Stimulated activated CD8-positive, alpha-beta memory T cell treated with anti-CD3 and anti-CD28 coated beads, Interleukin-4, amount 100 ng/mL, for 4 hours (primary cell): Measurements from ENCODE around the gene SSUH2.
"Not testable (repeated sequence)": the region's sequence is repeated elsewhere in the genome, so short reads cannot be mapped to it uniquely, and the experiment has no call there.

Source experiments
- DNase-seq, 2 donors: peaks; one replicate each; pipeline ENCODE4 v3.0.0-alpha.2; 2020; ENCODE audit warnings: low read depth in 2 of 2, low spot score in 1 of 2

Gene SSUH2

DNA sequence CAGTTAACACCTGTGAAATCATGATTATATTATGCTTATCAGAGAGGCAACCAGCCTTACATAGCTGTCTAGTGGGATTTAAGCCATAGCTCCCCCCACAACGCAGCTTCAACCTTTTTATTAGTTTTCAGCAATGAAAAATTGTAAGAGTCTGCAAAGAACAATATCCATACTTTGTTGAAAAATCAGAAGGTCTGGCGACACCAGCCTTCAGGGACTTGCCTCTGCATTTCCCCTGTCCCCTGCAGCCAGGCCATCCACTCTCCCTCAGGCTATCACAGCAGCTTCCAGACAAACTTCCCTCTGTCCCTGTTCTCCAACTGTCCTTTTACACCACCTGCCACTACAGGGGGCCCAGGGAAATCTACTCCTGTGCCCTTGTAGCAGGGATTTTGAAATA is 59.9 kb downstream of the SSUH2 start:
- no peak for DNase-seq

DNA sequence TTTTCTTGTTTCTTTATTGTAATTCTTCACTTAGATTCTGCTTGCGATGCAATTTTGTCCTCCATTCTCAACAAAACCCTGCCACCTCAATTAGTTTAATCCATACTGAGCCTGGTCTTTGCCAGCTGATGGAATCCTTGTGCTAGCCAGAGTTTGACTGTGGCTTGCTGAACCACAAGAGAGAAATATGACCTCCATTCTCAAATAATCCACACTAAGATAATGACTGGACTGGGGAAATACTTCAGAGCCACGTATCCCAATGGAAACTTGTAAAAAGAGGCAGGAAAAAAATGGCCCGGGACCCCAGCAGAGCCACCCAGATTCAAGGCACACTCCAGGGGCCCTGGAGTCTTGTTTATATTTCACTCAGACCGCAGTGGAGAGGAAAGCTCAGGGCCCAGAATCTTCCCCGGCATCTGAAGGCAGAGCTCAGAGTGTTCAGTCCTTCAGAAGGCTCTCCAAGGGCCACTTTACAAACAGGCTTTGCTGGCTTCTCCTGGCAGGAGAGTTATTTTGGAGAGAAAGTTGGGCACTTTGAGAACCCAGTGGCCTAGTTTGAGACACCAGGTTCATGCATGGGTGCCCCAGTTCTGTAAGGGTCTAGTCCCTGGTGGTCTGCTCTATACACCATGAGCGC is 62.7 kb downstream of the SSUH2 start:
- no peak for DNase-seq

DNA sequence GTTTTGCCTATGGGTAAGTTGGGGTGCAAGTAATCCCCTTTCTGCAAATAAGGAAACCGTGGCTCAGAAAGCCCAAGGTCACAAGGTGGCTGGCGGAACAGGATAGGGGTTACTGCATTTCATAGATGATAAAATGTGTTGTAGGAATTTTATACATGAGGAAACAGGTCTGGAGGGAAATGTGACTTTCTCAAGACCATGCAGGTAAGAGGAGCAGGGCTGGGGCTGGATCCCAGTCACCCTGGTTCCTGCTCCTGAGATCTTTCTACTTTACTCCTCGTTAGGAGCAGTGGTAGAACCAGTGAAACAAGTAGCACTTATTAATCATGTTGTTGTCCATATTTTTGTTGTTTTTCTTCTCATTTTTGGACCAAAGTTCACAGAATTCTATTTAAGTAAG is 63.2 kb downstream of the SSUH2 start:
- DNase-seq, result no peak

DNA sequence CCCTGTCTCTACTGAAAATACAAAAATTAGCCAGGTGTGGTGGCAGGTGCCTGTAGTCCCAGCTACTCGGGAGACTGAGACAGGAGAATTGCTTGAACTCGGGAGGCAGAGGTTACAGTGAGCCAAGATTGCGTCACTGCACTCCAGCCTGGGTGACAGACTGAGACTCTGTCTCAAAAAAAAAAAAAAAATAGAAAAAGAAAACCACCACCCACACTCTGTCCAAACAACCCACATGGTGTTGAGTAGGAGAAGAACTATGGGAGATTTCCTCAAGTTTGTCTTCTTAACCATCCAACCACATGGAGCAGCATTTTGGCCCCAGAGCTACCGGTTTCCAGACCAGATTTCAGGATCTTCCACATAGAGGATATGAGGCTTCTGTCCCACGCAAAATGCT is 64.2 kb downstream of the SSUH2 start:
- not testable (repeated sequence) for DNase-seq

DNA sequence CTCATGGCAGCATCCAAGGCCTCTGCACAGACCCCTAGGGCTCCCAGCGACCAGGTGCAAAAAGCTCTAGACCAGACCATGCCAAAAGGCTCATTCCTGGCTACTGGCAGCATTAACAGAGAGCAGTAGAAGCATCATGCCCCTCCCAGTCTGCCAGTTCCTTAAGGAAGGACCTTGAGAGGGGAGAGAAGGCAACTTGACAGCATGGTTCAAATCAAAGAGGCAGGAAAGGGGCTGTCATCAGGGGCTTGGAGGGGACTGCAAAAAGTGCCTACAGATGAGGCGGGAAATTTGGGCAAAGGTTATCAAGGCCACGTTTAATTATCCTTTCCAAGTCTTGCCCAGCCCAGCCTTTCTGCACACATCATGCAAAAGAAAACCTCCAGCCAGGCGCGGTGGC is 64.7 kb downstream of the SSUH2 start:
- no peak for DNase-seq

DNA sequence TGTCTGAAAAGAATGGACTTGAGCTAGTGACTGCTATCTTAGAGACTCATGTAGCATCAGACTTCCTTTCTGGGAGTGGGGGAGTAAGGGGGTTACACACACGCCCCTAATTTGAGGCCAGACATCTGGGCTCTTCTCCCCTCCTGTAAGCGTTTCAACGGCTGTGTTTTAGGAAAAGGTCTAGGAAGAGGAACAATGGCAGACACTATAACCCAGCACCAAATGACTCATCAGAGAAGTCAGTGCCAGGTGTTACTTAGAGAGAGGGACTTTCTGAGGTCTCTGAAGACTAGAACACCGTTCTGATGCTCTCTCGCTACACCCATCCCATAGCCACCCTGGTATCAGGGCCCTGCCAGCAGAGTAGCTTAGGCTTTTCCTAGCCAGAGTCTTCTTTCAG is 65.5 kb downstream of the SSUH2 start:
- no peak for DNase-seq

DNA sequence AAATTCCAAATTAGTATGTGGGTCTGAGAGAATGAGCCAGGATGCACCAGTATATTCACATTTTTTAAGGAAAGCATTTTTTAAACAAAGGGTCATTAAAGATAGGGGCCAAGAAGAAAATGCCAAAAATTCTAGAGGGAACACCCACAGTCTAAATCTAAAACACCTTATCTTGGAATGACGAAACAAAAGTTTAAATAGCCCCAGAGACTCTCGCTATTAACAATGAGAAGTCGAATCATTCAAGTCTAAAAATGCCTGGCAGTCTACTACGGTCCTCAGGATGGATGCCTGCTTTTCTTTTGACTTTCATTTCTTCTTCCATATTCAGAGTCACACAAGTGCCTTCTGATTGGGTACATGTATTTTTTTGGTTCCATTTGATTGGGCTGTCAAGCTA is 66.3 kb downstream of the SSUH2 start:
- DNase-seq, result no peak

DNA sequence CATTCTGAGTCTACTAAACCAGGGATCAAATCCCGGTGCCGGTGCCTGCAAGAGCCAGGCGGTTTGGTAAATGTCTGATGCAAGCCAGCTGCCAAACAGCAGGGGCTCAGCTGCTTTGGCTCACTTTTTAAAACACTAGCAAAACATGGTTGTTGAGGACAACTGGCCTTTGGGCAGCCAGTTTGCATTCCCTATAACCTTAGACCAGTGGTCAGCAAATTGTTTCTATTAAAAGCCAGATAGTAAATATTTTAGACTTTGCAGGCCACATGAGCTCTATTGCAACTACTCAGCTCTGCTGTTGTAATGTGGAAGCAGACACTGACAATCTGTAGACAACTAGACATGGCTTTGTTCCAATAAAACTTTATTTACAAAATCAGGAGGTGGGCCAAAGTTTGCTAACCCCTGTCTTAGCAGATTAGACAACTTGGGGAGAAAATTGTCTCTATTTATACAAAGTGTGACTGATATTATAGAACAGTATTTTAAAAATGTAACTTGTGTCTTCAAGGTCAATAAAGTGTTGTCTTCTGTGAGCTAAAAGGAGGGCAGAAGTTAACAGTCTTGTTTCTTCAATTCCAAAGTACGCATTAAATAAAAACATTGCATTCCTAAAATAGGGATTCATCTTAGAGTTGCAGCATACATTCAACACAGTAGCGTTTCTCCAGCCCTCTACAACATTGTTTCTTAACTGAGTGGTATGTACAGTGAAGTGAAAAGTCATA is 67.6 kb downstream of the SSUH2 start:
- no peak for DNase-seq

DNA sequence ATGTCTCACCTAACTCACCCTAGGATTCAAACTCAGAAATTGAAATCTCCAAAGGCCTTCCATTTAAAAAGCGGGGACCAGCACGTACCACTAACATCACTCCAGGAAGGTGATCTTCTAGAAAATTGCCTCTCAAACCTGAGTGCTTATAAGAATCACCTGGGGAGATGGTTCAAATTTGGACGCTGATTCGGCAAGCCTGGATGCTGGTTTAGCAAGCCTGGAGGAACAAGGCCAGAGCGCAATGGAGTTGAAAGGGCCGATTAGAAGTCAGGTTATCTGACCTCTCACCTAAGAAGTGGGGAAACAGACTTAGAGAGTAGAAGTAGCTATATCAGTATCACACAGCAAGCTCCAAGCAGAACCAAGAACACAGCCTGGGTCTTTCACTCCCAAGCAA is 68.2 kb downstream of the SSUH2 start:
- no peak for DNase-seq

DNA sequence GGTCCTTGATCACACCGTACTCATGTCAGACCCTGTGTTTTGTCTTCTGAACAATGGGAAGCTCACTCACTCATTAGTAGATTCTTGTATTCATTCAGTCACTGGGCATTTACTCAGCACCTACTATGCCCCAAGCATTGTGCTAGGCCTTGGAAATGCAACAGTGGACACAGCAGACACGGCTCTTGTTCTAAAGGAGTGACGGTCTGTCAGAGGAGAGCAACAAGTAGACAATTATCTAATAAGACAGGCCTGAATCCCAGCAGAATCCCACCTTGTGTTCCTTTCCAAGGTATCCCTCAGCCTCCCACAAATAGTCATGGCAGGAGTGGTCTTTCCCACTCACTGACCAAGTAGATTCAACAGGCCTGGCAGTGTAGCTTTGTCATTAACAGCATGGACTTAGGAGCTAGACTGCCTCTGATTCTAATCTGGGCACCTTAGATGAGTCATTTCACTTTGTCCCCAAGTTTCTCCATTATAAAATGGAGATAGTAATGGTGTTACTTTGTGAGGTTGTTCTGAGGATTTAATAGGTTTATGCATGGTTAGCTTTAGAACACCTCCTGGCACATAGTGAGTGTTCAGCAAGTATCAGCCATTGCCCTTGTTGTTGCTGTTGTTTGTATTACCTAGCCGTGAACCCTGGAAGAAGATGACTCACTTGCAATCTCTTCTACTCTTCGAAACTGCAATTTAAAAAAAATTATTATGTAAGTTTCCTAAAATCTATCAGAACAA is 69.1 kb downstream of the SSUH2 start:
- DNase-seq, result no peak

DNA sequence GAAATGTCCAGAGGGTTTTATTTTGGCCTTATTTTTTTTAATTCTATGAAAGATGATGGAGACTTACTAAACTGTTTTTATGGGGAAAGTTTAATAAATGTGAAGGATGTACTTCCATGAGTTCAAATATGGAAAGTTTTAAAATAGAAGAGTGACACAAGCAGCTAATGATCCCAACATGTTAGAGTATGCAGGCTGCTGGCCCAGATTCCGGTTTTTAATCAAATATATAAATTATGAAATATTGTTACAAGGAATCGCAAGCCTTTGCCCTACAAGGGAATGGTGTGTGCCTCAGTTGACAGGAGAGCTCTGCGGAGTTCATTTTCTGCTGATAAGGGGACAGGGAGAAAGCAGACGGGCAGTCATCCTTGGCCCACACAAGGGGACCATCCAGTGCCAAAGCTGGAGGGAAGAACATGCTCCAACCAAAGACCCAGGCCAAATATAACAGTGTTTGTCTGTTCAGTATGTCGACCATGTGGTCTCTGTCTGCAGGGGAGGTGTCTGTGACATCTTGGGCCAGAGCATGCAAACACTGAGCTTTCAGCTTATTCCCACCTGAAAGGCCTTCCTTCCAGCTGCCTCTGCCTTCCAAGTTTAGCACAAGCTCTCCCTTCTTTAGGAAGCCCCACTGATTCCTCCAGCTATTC is 69.8 kb downstream of the SSUH2 start:
- DNase-seq, result no peak

DNA sequence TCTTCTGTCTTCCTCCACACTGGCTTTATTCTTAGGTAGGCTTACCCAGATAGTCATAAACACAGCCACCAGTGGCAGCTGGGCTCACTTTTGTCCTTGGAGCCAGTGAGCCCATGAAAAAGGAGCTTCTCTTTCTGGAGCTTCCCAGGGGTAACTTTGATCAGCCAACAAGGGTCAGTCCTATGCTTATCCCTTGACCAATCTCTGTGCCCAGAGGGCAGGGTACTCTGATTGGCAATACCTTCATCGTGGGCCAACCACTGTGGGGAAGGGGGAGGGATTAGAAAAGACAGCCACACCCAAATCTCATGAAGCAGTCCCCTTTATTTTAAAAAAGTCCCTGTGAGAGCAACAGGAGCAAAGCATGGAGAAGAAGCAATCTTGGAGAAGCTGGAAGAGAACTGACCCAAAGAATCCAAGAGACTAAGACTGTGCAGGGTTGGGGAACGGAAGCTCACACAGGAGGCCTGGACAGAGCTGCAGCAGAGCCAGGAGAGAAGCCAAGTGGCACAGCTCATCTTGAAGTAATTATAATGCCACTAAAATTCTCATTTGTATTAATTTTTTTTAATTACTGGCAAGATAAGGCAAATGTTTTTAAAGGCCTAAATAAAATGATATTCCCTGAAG is 70.4 kb downstream of the SSUH2 start:
- no peak for DNase-seq

DNA sequence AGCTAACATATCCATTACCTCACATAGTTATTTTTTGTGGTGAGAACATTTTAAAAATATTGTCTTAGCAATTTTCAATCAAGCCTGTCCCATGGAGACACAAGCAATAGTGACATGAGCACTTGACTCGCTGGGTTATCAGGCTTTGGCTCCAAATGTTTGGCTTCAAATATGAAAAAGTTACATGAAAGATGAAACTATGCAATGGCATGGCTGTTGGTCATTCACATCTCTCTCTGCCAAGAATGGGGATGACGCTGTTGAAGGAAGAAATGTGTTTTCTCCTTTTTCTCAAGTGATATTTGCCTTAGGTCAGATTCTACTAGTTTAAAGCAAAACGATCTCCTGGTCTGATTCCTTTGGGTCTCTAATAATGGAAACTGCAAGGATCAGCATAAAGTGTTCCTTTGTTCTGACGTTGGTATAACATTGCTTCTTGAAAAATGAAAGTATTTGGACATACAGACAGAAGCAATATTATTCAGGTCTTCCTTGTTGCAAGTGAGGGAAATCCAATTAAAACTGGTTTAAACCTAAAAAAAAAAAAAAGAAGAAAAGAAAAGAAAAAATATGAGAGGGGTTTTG is 71.2 kb downstream of the SSUH2 start:
- no peak for DNase-seq

DNA sequence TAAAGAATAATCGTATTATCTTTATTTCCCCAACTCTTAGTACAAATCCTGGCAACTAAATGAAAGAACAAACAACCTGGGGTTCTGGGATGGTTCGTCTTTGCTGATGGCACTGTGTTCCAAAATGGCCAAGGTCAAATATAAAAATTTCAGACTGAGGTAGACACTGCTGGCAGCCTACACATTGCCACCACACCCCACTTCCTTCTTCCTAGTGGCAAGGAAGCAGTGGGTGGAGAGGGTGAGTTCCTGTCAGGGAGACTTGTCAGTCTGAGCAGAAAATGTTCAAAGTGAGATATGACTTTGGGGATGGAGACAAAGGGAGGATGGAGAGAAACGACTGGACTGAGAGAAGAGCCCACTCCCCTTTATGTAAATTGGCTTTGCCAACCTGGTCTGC is 73.3 kb downstream of the SSUH2 start:
- DNase-seq, result no peak
